HG03066 (cell line): ENCODE data around the gene TNRC6C.
"Not testable (repeated sequence)": the region's sequence is repeated elsewhere in the genome, so short reads cannot be mapped to it uniquely, and the experiment has no call there.

Experiments used
- ATAC-seq: cut with Tn5 transposase; IDR thresholded peaks from one replicate; pipeline ENCODE4 v1.9.1; 2021; ENCODE audit warnings: low read depth; ENCODE audit not compliant: unreplicated experiment

Gene TNRC6C

DNA sequence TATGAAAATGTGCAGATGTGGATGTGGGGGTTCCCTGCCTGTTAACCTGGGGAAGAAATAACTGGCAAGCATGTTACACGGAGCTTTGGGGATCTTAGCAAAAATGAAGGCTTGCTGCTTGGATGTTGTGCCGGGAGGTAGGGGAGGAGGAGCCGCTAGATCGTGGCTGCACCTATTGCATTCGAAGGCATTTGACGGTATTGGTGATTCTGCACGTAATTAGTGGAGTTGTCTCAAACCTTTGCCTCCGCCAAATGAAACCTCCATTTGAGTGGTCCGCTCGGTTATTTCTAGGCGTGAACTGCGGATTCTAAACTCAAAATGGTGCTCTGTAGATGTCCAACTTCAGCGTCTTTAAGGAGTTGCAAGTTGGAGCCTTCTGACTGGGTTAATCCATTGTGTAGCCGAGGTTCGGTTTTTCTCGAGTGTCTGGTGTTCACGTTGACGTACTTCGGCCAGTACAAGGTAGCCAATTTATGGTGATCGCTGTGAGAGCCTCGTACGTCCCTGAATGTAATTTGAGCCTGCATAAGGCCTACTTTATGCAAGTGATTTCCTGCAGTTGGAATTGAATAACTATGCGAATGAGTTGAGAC, 1.5 kb downstream of the TNRC6C start:
- no peak for ATAC-seq

DNA sequence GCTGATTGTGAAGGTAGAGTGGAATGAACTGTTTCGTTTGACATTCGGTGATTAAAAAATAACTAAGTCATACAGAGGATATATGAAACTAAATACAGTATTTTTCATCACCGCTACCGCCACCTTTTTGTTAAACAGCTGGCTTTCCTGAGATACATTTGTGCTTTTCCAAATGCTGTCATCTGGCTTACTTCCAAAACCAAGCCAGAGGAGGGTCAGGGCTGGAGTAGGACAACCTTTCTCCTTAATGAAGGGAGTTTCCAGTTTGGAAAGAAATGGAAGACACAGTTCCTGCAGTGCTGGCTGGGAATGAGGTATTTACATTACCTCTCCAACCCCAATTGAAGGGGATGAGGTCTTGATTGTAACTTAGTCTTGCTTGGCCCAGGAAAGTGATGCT, 3.2 kb downstream of the TNRC6C start:
- no peak for ATAC-seq

GRCh38 chr17:77962348-77962747, 3.8 kb downstream of the TNRC6C start:
- no peak for ATAC-seq

DNA sequence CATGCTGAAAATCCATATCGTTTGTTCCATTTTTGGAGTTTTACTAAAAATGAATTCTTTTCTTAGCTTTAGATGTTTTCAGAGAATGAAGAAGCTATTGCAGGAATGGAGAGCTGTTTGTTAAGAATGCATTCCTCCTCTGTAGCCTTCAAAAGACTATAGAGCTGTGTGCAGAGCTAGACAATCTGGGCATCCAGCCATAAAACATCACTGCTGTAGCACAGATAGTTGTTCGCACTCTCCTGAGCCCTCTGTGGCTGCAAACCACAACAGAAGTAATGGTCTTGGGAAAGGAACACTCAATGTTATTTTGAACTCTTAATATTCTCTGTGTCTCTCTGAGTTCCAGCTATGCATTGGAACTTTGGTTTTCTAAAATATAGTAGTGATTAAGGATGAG, 4.9 kb downstream of the TNRC6C start:
- ATAC-seq: no peak

GRCh38 chr17:77965352-77965751, 6.8 kb downstream of the TNRC6C start:
- ATAC-seq: no peak

GRCh38 chr17:77966476-77966875, 8.0 kb downstream of the TNRC6C start:
- ATAC-seq: no peak

GRCh38 chr17:77968788-77969187, 10.3 kb downstream of the TNRC6C start:
- no peak for ATAC-seq

GRCh38 chr17:77972271-77972670, 13.8 kb downstream of the TNRC6C start:
- ATAC-seq: not testable (repeated sequence)

DNA sequence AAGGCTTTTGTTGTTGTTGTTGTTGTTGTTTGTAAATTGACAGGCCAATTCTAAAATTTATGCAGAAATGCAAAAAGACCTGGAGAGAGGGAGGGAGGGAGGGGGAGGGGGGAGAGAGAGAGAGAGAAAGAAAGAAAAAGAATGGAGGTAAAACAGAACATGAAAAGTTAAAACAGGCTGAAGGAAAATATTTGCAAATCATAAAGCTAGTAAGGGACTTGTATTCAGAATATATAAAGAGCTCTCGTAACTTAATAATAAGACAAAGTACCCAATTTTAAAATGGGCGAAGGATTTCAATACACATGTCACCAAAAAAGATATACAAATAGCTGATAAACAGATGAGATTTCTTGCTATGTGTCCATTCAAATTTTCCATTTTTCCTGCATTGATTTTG, 15.4 kb downstream of the TNRC6C start:
- ATAC-seq: no peak

GRCh38 chr17:77974396-77974795, 15.9 kb downstream of the TNRC6C start:
- no peak for ATAC-seq

GRCh38 chr17:77982430-77982829, 23.9 kb downstream of the TNRC6C start:
- not testable (repeated sequence) for ATAC-seq

DNA sequence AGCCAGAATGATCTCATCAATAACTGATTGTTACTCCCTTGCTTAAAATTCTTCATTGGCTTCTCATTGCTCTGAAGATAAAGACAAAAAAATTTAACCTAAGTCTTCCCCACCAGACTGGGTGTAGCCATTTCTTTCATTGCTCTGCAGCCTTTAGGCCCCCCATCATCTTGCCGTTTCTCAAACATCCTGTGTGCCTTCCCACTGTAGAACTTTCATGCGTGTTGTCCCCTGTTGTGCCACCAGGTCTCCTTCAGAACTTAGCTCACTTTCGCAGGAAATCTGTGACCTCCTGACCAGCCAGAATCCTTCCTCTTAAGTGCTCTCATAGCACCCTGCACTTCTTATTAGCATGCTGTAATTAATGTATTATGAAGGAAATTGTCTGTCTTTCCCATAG, 31.8 kb downstream of the TNRC6C start:
- ATAC-seq: no peak

DNA sequence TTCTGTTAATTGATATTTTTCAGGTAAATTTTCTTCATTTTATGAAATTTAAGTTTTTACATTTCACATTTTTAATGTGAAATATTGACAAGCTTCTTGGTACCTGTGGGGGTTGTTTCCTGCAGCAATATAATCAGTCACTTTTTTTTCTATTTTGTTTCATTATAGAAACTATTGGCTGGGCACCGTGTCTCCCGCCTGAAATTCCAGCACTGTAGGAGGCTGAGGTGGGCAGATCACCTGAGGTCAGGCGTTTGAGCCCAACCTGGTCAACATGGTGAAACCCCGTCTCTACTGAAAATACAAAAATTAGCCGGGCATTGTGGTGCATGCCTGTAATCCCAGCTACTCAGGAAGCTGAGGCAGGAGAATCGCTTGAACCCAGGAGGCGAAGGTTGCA, 35.2 kb downstream of the TNRC6C start:
- ATAC-seq: not testable (repeated sequence)

GRCh38 chr17:77995146-77995852, 36.8 kb downstream of the TNRC6C start:
- no peak for ATAC-seq

- no peak for ATAC-seq
Observed at GRCh38 chr17:77996256-77996655, 37.8 kb downstream of the TNRC6C start.

DNA sequence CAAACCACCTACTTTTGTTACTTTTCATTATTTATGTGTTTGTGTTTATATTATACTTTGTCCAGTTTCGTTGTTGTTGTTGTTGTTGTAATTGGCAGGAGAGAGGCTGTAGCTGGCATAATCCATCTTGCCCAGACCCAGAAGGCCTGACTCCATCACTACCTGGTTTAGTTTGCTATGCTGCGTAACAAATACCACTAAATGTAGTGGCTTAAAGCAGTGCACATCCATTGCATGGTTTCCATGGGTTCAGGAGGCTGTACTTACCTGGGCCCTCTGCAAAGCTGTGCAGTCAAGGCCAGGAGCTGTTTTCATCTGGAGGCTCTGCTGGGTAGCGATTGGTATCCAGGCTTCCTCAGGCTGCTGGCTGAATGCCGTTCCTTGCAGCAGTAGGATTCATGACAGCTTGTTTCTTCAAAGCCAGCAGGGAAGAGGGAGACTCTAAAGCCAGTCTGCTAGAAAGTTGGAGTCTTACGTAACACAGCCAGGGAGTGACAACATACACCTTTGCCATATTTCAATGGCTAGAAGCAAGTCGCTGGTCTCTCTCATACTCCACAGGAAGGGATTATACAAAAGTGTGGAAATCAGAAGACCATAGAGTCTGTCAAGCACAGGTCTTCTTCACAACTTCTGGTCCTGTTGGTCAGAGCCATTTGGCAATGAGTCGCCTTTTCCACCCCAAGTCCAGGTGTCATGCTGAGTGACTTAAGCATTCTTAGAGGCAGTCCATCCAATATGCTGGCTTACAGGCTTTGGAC, 41.1 kb downstream of the TNRC6C start:
- ATAC-seq: no peak

GRCh38 chr17:78000341-78000740, 41.8 kb downstream of the TNRC6C start:
- ATAC-seq: no peak

- ATAC-seq: no peak
Observed at GRCh38 chr17:78001182-78001581, 42.7 kb downstream of the TNRC6C start.

GRCh38 chr17:78001612-78002011, 43.1 kb downstream of the TNRC6C start:
- no peak for ATAC-seq

DNA sequence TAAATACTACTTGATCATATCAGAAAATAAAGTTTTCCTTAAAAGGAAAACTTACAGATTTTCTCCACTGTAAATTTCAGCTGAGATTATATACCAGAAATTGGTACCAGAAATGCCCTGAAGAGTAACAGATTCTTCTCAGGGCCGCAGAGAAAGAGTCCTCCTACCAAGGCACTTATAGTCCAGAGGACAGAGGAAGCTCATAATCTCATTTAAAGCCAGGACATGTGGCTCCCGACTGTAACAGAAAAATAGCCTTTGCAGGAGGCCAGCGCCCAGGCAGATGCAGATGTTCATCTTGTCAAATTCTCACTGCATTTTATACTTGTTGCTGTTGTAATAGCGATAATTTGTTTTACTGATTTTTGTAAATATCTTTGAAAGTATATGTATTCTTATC, 43.7 kb downstream of the TNRC6C start:
- no peak for ATAC-seq

DNA sequence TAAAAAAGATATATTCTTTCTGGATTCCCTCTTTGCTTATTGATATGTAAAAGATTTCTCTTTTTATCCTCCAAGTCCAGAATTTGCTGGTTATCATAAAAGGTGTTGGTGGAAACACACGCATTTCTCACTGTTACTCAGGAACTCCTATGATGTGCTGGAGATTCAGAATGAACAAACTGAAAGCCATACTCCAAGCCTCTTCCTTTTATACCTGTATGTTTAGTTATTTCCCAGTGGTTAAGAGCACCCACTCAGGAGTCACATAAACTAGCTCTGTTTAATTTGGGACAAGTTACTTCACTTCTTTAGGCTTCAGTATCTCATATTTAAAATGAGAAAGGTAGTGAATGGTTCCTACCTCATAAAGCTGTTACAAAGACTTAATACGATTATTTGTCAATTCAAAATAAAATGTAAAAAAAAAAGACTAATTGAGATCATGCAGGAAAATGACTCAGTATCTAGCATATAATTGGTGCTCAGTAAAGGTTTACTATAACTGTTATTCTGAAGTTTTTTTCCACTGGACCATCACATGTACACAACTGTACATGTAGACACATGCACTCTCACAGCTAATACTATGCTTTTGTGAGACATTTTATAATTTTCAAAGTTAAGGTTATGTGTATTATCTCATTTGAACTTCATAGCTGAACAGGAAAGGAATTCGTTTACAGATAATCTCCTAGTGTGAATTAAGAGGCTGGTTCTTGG, 47.1 kb downstream of the TNRC6C start:
- no peak for ATAC-seq
